Measurements from ENCODE around the gene SIN3A. TPM values are rescaled to one million over a fixed set of nuclear protein-coding genes. Genes with fewer than 3 reads are reported as not detected.

Gene SIN3A
- total and polyA plus RNA-seq, 9 of the 15 experiments (the other 6 are each of a cell fraction or from before 2014, with no cell fraction given), result 11.1 to 70.3 (median 25.3) TPM

GRCh38 chr15:75347222-75348033 lies 104.1 kb downstream of the SIN3A start (continued):
- TF ChIP-seq, protein P1, sequence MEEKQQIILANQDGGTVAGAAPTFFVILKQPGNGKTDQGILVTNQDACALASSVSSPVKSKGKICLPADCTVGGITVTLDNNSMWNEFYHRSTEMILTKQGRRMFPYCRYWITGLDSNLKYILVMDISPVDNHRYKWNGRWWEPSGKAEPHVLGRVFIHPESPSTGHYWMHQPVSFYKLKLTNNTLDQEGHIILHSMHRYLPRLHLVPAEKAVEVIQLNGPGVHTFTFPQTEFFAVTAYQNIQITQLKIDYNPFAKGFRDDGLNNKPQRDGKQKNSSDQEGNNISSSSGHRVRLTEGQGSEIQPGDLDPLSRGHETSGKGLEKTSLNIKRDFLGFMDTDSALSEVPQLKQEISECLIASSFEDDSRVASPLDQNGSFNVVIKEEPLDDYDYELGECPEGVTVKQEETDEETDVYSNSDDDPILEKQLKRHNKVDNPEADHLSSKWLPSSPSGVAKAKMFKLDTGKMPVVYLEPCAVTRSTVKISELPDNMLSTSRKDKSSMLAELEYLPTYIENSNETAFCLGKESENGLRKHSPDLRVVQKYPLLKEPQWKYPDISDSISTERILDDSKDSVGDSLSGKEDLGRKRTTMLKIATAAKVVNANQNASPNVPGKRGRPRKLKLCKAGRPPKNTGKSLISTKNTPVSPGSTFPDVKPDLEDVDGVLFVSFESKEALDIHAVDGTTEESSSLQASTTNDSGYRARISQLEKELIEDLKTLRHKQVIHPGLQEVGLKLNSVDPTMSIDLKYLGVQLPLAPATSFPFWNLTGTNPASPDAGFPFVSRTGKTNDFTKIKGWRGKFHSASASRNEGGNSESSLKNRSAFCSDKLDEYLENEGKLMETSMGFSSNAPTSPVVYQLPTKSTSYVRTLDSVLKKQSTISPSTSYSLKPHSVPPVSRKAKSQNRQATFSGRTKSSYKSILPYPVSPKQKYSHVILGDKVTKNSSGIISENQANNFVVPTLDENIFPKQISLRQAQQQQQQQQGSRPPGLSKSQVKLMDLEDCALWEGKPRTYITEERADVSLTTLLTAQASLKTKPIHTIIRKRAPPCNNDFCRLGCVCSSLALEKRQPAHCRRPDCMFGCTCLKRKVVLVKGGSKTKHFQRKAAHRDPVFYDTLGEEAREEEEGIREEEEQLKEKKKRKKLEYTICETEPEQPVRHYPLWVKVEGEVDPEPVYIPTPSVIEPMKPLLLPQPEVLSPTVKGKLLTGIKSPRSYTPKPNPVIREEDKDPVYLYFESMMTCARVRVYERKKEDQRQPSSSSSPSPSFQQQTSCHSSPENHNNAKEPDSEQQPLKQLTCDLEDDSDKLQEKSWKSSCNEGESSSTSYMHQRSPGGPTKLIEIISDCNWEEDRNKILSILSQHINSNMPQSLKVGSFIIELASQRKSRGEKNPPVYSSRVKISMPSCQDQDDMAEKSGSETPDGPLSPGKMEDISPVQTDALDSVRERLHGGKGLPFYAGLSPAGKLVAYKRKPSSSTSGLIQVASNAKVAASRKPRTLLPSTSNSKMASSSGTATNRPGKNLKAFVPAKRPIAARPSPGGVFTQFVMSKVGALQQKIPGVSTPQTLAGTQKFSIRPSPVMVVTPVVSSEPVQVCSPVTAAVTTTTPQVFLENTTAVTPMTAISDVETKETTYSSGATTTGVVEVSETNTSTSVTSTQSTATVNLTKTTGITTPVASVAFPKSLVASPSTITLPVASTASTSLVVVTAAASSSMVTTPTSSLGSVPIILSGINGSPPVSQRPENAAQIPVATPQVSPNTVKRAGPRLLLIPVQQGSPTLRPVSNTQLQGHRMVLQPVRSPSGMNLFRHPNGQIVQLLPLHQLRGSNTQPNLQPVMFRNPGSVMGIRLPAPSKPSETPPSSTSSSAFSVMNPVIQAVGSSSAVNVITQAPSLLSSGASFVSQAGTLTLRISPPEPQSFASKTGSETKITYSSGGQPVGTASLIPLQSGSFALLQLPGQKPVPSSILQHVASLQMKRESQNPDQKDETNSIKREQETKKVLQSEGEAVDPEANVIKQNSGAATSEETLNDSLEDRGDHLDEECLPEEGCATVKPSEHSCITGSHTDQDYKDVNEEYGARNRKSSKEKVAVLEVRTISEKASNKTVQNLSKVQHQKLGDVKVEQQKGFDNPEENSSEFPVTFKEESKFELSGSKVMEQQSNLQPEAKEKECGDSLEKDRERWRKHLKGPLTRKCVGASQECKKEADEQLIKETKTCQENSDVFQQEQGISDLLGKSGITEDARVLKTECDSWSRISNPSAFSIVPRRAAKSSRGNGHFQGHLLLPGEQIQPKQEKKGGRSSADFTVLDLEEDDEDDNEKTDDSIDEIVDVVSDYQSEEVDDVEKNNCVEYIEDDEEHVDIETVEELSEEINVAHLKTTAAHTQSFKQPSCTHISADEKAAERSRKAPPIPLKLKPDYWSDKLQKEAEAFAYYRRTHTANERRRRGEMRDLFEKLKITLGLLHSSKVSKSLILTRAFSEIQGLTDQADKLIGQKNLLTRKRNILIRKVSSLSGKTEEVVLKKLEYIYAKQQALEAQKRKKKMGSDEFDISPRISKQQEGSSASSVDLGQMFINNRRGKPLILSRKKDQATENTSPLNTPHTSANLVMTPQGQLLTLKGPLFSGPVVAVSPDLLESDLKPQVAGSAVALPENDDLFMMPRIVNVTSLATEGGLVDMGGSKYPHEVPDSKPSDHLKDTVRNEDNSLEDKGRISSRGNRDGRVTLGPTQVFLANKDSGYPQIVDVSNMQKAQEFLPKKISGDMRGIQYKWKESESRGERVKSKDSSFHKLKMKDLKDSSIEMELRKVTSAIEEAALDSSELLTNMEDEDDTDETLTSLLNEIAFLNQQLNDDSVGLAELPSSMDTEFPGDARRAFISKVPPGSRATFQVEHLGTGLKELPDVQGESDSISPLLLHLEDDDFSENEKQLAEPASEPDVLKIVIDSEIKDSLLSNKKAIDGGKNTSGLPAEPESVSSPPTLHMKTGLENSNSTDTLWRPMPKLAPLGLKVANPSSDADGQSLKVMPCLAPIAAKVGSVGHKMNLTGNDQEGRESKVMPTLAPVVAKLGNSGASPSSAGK (IDR thresholded peaks at IDR 0.05), result no peak
- TF ChIP-seq BRCA1 (IDR thresholded peaks at IDR 0.05) (no peak), BRCA1 (CRISPR knock-in tag; IDR thresholded peaks at IDR 0.05) (0 out of 2 replicates have a peak, but pooled peaks have one; percentile 77), PYGO2 (tag; IDR thresholded peaks at IDR 0.05) (no peak), ZBTB17 (CRISPR knock-in tag; IDR thresholded peaks at IDR 0.05) (no peak), ZNF274 (IDR thresholded peaks at IDR 0.05; ENCODE audit: borderline replicate concordance, low read depth, low read length) (no peak), L3MBTL2 (IDR thresholded peaks at IDR 0.05) (peak; percentile 28; the same call in 1 of the 2 replicates), ZNF507 (tag; conservative IDR thresholded peaks at IDR 0.05) (no peak), GTF2A2 (tag; IDR thresholded peaks at IDR 0.05) (no peak), GATAD2B (IDR thresholded peaks at IDR 0.05; ENCODE audit: borderline replicate concordance) (peak; percentile 49; the same call in 1 of the 2 replicates)
- TF ChIP-seq, protein P2, sequence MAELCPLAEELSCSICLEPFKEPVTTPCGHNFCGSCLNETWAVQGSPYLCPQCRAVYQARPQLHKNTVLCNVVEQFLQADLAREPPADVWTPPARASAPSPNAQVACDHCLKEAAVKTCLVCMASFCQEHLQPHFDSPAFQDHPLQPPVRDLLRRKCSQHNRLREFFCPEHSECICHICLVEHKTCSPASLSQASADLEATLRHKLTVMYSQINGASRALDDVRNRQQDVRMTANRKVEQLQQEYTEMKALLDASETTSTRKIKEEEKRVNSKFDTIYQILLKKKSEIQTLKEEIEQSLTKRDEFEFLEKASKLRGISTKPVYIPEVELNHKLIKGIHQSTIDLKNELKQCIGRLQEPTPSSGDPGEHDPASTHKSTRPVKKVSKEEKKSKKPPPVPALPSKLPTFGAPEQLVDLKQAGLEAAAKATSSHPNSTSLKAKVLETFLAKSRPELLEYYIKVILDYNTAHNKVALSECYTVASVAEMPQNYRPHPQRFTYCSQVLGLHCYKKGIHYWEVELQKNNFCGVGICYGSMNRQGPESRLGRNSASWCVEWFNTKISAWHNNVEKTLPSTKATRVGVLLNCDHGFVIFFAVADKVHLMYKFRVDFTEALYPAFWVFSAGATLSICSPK (IDR thresholded peaks at IDR 0.05; ENCODE audit: borderline replicate concordance), result peak; percentile 27; the same call in 1 of the 2 replicates
- TF ChIP-seq, protein P3, sequence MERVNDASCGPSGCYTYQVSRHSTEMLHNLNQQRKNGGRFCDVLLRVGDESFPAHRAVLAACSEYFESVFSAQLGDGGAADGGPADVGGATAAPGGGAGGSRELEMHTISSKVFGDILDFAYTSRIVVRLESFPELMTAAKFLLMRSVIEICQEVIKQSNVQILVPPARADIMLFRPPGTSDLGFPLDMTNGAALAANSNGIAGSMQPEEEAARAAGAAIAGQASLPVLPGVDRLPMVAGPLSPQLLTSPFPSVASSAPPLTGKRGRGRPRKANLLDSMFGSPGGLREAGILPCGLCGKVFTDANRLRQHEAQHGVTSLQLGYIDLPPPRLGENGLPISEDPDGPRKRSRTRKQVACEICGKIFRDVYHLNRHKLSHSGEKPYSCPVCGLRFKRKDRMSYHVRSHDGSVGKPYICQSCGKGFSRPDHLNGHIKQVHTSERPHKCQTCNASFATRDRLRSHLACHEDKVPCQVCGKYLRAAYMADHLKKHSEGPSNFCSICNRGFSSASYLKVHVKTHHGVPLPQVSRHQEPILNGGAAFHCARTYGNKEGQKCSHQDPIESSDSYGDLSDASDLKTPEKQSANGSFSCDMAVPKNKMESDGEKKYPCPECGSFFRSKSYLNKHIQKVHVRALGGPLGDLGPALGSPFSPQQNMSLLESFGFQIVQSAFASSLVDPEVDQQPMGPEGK (CRISPR knock-in tag; IDR thresholded peaks at IDR 0.05; ENCODE audit: borderline replicate concordance), result no peak

All from K562 (cell line).